Pulmonary artery endothelial cell (primary cell): ENCODE data around the gene HAO1. TPM values are rescaled to one million over a fixed set of nuclear protein-coding genes. Genes with fewer than 3 reads are reported as not detected.

Experiments used
- DNase-seq: peaks from one replicate; pipeline ENCODE4 v3.0.0-alpha.2; 2011; ENCODE audit warnings: low read depth, low spot score
- total RNA-seq: library from RNA; depleted of rRNA; stranded (reverse); fragments of >200 nt; gene quantifications from 2 replicates; pipeline ENCODE4 v1.2.3, GENCODE V29; 2014

Gene HAO1
- total RNA-seq, 1 donor from 2014 or later = 0.07 TPM

DNA sequence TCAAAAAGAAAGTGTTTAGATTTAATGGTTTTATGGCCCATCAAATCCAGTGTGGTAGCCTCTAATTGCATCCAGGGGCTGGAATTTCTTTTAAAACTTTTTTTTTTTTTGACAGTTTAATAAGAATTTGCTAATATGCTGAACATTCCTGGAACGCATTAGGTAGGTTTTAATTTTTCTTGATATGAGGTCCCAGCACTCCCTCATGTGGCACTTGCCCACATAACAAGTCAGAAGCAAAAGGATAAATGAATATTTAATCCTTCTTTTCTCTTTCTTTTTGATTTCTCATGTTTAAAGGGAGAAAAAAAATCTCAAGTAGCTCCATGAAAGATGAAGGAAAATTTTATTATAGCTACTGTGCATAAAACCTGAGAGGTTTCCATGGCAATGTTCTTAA is 13.5 kb downstream of the HAO1 start:
- peak; percentile 52 for DNase-seq

GRCh38 chr20:7926323-7926722 is 13.9 kb downstream of the HAO1 start:
- DNase-seq = peak; percentile 32

DNA sequence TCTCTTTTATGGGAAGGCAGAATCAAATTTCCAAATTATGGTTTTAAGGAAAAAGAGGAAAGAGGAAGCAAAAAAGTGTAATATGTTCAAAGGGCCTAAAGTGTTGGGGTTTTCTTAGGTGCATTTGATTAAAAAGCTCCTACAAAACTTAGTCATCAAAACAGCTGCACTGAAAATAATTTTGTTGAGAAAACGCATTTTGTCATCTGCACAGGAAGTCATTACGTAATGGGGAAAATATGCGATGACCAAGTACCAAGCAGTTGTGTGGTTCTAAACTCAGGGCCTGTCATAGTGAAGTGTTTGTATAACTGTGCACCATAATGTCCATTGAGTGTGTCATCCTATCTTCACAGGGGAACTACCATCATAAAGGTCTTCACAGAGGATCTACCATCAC is 15.6 kb downstream of the HAO1 start:
- DNase-seq = peak; percentile 84

DNA sequence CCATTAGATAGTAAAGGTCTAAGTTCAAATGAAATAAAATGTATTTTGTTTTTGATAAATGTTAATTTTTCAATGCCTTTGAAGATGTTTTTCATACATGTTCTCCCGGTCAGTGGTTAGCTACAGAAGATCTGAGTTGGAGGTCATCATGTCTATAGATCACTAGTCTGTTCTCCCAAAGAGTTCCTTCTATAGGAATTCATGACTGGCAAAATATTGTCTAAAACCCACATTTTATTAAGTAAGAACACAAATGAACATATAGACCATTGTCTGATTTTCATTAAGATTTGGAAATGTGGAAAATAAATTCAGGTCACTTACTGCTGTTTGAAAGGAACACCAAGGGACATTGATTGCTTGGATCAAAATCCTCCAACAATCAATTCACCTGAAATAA is 23.6 kb downstream of the HAO1 start:
- DNase-seq = no peak

DNA sequence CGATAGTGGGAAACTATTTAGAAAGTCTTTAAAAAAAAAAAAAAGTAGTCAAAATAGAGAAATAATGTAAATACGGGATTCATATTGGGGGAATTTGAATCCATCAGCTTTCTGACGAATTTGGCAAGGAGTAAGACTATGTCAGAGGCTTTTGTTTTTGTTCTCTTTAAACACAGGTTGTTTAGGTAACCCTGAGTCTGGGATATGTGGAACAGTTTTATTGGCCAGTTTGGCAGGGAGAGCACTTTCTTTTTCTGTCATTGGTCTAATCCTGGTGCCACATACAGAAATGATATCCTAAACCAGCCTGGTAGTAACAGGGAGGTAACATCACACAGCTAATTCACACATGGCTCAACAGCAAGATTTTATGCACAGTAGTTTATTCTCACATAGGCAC is 27.7 kb downstream of the HAO1 start:
- DNase-seq = peak; percentile 55

DNA sequence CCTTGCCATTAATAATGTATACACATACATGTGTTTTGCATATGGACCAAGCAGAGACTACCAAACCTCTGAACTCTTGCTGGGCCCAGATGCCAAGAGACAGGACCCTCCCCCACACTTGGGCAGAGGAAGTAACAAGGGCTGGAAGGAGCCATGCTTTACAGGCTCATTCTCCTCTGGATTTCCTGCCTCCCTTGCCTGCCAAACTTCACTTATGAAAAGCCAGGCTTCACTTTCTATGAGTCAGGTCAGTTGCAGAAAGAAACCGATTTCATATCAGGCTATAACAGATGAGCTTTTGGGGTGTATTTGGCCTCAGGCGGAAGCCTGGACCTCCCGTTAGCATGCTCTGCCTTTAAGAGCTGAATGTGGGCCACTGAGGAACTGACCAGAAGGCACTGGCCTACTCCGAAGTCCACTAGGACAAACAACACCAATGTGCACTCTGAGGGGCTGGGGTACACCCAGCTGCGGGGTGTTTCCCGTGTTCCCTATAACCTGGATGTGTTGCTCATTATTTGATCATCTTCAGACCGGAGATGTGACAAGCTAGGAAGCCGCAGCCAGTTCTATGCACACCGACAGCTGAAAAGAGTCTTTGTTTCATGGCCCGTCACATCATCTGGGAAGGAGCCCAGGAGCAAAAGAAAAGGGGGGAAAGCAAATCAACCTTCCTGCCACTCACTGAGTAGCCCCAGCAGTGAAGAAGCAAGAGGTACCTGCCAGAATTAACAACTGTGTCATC is 28.5 kb downstream of the HAO1 start:
- DNase-seq = peak; percentile 50

- DNase-seq = no peak
These were observed 31.4 kb downstream of the HAO1 start for GRCh38 chr20:7908905-7909304.

DNA sequence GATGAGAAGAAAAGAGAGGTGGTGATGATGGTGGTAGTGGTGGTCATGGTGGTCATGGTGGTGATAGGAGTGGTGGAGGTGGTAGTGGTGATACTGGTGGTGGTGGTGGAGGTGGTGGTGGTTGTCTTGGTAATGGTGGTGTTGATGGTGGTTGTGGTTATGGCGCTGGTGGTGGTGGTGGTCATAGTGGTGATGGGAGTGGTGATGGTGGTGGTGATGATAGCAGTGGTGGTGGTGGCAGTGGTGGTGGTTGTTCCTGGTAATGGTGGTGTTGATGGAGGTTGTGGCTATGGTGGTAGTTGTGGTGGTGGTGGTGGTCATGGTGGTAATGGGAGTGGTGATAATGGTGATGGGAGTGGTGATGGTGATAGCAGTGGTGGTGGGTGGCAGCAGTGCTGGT is 36.8 kb downstream of the HAO1 start:
- no peak for DNase-seq

GRCh38 chr20:7902879-7903278 is 37.4 kb downstream of the HAO1 start:
- no peak for DNase-seq

DNA sequence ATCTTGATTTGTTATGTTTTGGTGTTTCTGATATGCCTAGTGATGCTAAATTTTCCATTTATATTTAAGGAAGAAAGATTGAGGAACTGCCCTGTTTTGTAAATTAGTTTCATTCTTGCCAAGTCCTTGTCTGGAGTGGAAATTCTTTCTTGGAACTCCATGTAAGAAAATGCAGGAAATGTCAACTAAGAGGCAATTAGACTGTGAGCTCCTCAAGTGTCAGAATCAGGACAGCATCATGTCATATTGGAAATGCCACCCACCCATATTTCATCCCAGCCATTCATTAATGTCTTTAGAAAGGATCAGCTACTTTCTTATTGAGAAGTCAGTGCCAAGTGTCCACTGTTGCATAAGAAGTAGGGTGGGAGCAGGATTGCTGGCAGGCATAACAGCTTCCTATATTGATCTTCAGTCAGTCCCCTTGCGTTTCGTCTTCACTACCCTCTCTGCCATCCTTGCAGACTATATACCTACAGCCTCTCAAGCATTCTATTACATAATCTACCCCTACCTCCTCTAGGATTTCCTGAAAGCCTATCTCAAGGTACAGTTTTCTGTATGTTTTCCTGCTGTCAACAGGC is 42.4 kb downstream of the HAO1 start:
- DNase-seq = no peak

DNA sequence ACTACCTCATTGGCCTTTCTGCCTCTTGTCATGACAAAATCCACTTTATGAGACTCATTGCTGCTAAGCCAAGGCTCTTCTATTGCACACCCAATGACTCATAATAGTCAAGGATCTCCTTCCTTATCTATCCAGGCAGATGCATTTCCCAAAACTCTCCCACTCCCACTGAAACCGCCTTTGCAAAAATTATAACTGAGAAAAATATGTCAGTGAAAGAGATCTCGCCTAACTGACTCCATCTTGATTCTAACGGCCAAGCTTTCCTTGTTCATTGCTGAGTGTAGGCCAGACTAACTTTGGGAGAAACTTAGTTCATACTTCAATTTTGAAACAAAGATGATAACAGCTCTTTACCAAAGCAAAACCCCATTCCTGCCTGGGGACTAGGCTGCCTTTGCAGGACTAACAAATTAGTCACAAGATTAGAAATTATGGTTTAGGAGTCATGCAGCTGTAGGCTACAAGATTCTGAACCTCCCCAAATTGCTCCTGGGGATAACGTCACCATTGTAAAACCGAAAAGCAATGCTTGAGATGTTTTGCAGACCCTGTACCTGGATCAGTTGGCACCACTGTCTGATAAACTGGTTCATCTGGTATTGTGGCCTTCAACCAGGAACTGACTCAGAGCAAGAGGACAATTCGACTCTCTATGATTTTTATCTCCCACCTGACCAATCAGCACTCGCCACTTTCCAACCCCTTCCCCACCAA is 47.1 kb downstream of the HAO1 start:
- DNase-seq = no peak

DNA sequence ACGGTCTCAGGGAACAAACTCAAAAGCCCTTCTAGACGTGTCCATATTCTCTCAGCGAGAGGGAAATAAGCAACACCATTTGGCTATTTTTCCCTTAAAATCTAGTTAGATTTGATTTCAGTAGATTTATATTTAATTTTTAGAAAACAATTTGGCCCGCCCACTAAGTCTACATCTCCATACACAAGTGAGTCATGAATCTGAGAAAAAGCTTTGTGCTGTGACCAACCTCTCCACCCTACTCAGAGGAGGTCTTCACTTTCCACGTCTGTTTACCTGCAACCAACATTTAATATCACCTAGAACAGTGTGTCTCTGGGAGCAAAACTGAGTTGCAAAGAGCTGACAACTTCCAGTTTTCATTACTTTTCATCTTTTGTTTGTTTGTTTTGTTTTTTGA is 48.6 kb downstream of the HAO1 start:
- no peak for DNase-seq

DNA sequence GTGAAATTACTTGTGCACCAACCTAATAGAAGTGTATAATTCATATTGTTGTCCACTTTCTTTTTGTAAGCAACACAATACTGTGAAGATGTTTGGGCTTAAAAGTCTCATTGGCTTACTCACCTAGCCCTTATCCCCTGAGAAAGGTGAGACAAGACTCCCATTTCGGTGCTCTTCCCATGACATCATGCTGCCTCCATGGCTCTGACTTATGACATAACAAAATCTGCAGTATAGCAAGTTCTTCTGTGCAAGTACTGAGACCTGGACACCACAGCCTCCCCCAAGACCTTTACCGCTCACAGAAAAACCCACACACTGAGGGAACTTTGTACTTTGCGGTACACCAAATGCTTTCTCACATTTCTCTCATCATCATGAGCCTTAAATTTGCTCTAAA is 50.5 kb downstream of the HAO1 start:
- no peak for DNase-seq

DNA sequence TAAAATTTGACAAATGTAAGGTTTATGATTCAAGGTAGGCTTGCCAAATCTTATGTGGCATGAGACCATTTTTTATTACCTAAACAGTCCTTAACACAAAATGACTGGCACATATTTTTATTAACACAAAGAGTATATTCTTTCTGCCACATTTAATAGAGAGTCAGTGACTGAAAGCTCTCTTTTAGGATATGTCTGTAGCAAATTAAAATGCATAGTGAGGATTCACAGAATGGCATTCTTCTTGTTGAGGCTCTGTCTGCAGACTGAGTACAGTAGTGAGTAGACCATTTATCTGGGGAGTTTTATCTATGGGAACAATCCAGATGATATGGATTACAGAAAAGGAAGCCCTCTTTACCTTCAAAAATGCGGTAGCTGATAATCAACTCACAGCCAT is 56.5 kb downstream of the HAO1 start:
- DNase-seq = no peak

- DNase-seq = no peak
These were observed 56.9 kb downstream of the HAO1 start for GRCh38 chr20:7883309-7883708.

DNA sequence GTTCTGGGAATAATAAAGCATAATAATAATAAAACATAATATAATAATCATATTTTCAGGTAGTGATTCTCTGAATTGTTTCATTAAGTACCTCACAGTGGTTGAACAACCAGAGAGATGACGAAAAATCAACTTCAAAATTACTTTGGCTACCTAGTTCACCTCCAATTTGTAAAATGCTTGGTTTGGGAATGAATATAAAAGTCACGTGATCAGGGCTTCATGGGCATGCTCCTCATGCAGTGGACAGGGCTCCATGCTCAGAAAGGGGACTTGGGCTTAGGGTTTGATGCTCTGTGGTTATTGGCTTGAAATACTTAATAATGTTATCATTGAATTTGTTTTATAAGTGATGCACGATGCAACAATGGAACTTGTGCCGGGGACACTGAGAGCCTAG is 58.2 kb downstream of the HAO1 start:
- DNase-seq = no peak

DNA sequence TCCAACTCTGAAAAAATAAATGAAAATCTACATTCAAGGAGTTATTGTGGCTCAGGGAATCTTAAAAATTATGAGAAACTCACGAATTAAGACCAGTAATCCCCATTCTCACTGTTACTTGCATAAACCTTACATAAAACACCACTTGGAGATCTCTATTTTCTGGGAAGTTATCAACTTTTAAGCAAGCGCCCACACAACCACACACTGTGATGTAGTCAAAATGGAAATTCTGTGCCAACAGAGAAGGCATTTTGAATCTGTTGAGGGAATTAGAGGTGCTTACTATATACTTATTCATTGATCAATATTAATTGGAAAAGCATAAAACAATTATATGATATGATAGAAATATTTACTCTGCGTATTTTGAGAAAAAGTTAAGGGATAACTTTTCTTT is 58.7 kb downstream of the HAO1 start:
- no peak for DNase-seq

DNA sequence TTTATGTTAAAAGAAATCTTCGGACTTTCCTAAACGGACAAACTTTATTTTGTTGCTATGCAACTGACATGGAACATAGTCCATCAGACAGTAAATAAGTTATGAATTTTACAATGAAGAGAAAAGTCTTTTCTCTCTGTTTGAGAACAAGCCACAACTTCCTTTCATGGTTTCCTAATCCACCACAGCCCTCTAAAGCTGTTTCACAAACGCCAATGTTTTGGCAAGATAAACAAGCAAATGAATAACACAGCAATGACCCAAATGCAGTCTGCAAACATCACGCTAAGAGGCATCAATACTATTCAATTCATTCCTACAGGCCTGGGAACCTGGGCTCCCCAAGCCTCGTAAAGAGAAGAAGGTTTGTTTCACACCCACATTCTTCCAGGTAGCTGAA is 60.4 kb downstream of the HAO1 start:
- DNase-seq = no peak

DNA sequence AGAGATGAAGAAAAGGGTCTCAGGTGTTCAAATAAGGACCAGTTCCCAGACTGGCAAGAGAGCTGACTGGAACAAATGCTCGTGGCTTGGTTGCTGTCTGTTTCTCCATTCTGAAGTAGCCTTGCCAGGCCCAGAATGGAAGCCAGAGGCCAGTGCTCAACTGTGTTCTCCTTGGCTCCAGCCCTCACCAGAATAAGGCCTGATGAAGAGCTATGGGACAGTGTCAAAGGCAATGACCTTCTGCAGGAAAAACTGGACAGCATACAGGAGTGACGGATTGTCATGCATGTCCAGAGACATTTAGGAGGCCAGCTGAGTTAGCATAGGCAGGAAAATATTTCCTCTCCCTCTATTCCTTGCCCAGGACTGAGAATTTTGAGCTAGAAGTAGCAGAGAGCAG is 72.2 kb downstream of the HAO1 start:
- no peak for DNase-seq

- DNase-seq = no peak
These were observed 74.0 kb downstream of the HAO1 start for GRCh38 chr20:7866285-7866684.

GRCh38 chr20:7859356-7859802 is 80.9 kb downstream of the HAO1 start:
- peak; percentile 45 for DNase-seq

GRCh38 chr20:7858734-7859250 is 81.5 kb downstream of the HAO1 start:
- DNase-seq = no peak
